Smooth muscle cell (in vitro differentiated cells): ENCODE data around the gene AHRR. TPM values are rescaled to one million over a fixed set of nuclear protein-coding genes. Genes with fewer than 3 reads are reported as not detected.
"Not testable (repeated sequence)": the region's sequence is repeated elsewhere in the genome, so short reads cannot be mapped to it uniquely, and the experiment has no call there.

Source experiments
- DNase-seq: peaks from one replicate; lab custom pipeline; 2025; ENCODE audit not compliant: unreplicated experiment; lab: John Stamatoyannopoulos, UW
- H2AFZ ChIP-seq: fragments of 200-600 bp; sonication (generic); 2 replicates; pipeline ENCODE4 v1.6.0; 2016; ENCODE audit warnings: antibody characterized with exemption, low read depth, mild to moderate bottlenecking
- H3F3A ChIP-seq: fragments of 200-600 bp; sonication (generic); 2 replicates; pipeline ENCODE4 v1.6.0; 2017; ENCODE audit warnings: antibody characterized with exemption, low read depth
- H3K27ac ChIP-seq: fragments of 200-600 bp; sonication (generic); 2 replicates; pipeline ENCODE4 v1.5.1; 2016; ENCODE audit warnings: low read depth, mild to moderate bottlenecking
- H3K27me3 ChIP-seq: fragments of 200-600 bp; sonication (generic); 2 replicates; pipeline ENCODE4 v1.6.1; 2016; ENCODE audit warnings: low read depth, mild to moderate bottlenecking
- H3K36me3 ChIP-seq: fragments of 200-600 bp; sonication (generic); 2 replicates; pipeline ENCODE4 v1.5.1; 2016; ENCODE audit warnings: low read depth
- H3K4me1 ChIP-seq: fragments of 200-600 bp; sonication (generic); 2 replicates; pipeline ENCODE4 v1.5.1; 2016; ENCODE audit warnings: low read depth
- H3K4me2 ChIP-seq: fragments of 200-600 bp; sonication (generic); 2 replicates; pipeline ENCODE4 v1.6.0; 2016; ENCODE audit warnings: mild to moderate bottlenecking
- H3K4me3 ChIP-seq: fragments of 200-600 bp; sonication (generic); 2 replicates; pipeline ENCODE4 v1.5.1; 2016; ENCODE audit warnings: mild to moderate bottlenecking
- H3K79me2 ChIP-seq: fragments of 200-600 bp; sonication (generic); 2 replicates; pipeline ENCODE4 v1.6.0; 2016; ENCODE audit warnings: low read depth, mild to moderate bottlenecking
- H3K9ac ChIP-seq: fragments of 200-600 bp; sonication (generic); 2 replicates; pipeline ENCODE4 v1.6.0; 2016; ENCODE audit warnings: low read depth
- H3K9me3 ChIP-seq: fragments of 200-600 bp; sonication (generic); replicated peaks from 2 replicates; pipeline ENCODE4 v1.5.1; 2016; ENCODE audit warnings: low read depth
- H4K20me1 ChIP-seq: fragments of 200-600 bp; sonication (generic); 2 replicates; pipeline ENCODE4 v1.6.0; 2016; ENCODE audit warnings: low read depth
- CTCF ChIP-seq: fragments of 200-600 bp; sonication (generic); IDR thresholded peaks from 2 replicates; pipeline ENCODE4 v1.5.1; 2017; ENCODE audit warnings: borderline replicate concordance, mild to moderate bottlenecking, antibody characterized with exemption; ENCODE audit not compliant: insufficient read depth, poor library complexity, severe bottlenecking
- WGBS: methylation state at CpG from one replicate; pipeline ENCODE4 v1.1.7; 2016; ENCODE audit warnings: low lambda C conversion rate; 5-methylcytosine and 5-hydroxymethylcytosine counted together
- polyA plus RNA-seq: library from polyadenylated mRNA; unstranded; fragments of >200 nt; fragmentation: Nextera tagmentation; extraction: Ambion mirVana; gene quantifications from 2 replicates; pipeline ENCODE4 v1.2.1, GENCODE V29; 2016
- total RNA-seq: library from RNA; depleted of rRNA; stranded (reverse); fragments of >200 nt; gene quantifications from 2 replicates; pipeline ENCODE4 v1.2.3, GENCODE V29; 2014

The AHRR gene
- total and polyA plus RNA-seq, 2 experiments from 2014 or later, result 14.4 to 18.2 TPM

GRCh38 chr5:395156-395920, 73.8 kb downstream of the AHRR start:
- Histone ChIP-seq H3K36me3 (no peaks in the 10 kb centered on the region), H2AFZ (no peak overlapping the region), H3K27me3 (no peaks in the 10 kb centered on the region), H3F3A (peaks cover 23% of the 10 kb centered on the region), H3K4me1 (peaks cover 23% of the 10 kb centered on the region), H3K79me2 (no peaks in the 10 kb centered on the region), H3K27ac (peak overlapping the region; percentile 99), H4K20me1 (no peaks in the 10 kb centered on the region), H3K4me3 (no peak overlapping the region), H3K9me3 (no peaks in the 10 kb centered on the region), H3K4me2 (peak overlapping the region; percentile 56), H3K9ac (peak overlapping the region; percentile 89)
- TF ChIP-seq CTCF, result no peak
- DNase-seq, result peak; percentile 70
- WGBS, result 33% methylated on average over 21 of the region's 21 CpGs

GRCh38 chr5:395921-396530, 74.5 kb downstream of the AHRR start:
- peaks cover 23% of the 10 kb centered on the region for H3F3A ChIP-seq
- H3K9me3 ChIP-seq, result no peaks in the 10 kb centered on the region
- peak overlapping the region; percentile 89 for H3K9ac ChIP-seq
- H2AFZ ChIP-seq, result no peak overlapping the region
- H3K4me3 ChIP-seq, result no peak overlapping the region
- no peaks in the 10 kb centered on the region for H3K79me2 ChIP-seq
- no peaks in the 10 kb centered on the region for H3K27me3 ChIP-seq
- peaks cover 26% of the 10 kb centered on the region for H3K4me1 ChIP-seq
- no peak for TF ChIP-seq CTCF
- 92% methylated on average over 13 of the region's 17 CpGs for WGBS
- H3K4me2 ChIP-seq, result peak overlapping the region; percentile 47
- no peaks in the 10 kb centered on the region for H4K20me1 ChIP-seq
- peak overlapping the region; percentile 99 for H3K27ac ChIP-seq
- H3K36me3 ChIP-seq, result no peaks in the 10 kb centered on the region
- DNase-seq, result no peak

GRCh38 chr5:396531-396961, 75.0 kb downstream of the AHRR start:
- no peaks in the 10 kb centered on the region for H3K9me3 ChIP-seq
- no peak overlapping the region for H2AFZ ChIP-seq
- H3K27me3 ChIP-seq, result no peaks in the 10 kb centered on the region
- no peaks in the 10 kb centered on the region for H3K79me2 ChIP-seq
- H3K36me3 ChIP-seq, result no peaks in the 10 kb centered on the region
- H3K4me1 ChIP-seq, result peaks cover 26% of the 10 kb centered on the region
- TF ChIP-seq CTCF, result no peak
- peak overlapping the region; percentile 99 for H3K27ac ChIP-seq
- no peak overlapping the region for H3K4me2 ChIP-seq
- no peaks in the 10 kb centered on the region for H4K20me1 ChIP-seq
- WGBS, result 96% methylated on average over 7 of the region's 13 CpGs
- H3K4me3 ChIP-seq, result no peak overlapping the region
- H3K9ac ChIP-seq, result peak overlapping the region; percentile 89
- DNase-seq, result no peak
- peaks cover 23% of the 10 kb centered on the region for H3F3A ChIP-seq

GRCh38 chr5:398141-398474, 76.6 kb downstream of the AHRR start:
- not testable (repeated sequence) for H3K36me3 ChIP-seq, H3K27me3 ChIP-seq, H3K79me2 ChIP-seq, H3K9me3 ChIP-seq, H4K20me1 ChIP-seq, H3K4me2 ChIP-seq, DNase-seq, H3K4me3 ChIP-seq, H2AFZ ChIP-seq
- Histone ChIP-seq H3K27ac (peak overlapping the region; percentile 100), H3K4me1 (peaks cover 24% of the 10 kb centered on the region), H3F3A (peaks cover 23% of the 10 kb centered on the region), H3K9ac (peak overlapping the region; percentile 99)
- 99% methylated on average over 15 of the region's 15 CpGs for WGBS
